HG02642 (cell line): ENCODE results near the gene KIR2DL1.
"Not testable (repeated sequence)": the region's sequence is repeated elsewhere in the genome, so short reads cannot be mapped to it uniquely, and the experiment has no call there.

Experiments used
- ATAC-seq: cut with Tn5 transposase; IDR thresholded peaks from one replicate; pipeline ENCODE4 v1.9.1; 2021; ENCODE audit warnings: mild to moderate bottlenecking; ENCODE audit not compliant: unreplicated experiment, poor library complexity

The KIR2DL1 gene

DNA sequence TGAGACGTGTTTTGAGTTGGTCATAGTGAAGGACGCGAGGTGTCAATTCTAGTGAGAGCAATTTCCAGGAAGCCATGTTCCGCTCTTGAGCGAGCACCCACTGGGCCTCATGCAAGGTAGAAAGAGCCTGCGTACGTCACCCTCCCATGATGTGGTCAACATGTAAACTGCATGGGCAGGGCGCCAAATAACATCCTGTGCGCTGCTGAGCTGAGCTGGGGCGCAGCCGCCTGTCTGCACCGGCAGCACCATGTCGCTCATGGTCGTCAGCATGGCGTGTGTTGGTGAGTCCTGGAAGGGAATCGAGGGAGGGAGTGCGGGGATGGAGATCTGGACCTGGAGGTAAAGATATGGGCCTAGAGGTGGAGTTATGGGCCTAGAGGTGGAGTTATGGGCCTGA is 46.7 kb downstream of the KIR2DL1 start, which contains the start of gene KIR3DL1:
TSS of gene KIR3DL1 (plus strand) at position 218 of the 400 bp plus-strand sequence.
- not testable (repeated sequence) for ATAC-seq

DNA sequence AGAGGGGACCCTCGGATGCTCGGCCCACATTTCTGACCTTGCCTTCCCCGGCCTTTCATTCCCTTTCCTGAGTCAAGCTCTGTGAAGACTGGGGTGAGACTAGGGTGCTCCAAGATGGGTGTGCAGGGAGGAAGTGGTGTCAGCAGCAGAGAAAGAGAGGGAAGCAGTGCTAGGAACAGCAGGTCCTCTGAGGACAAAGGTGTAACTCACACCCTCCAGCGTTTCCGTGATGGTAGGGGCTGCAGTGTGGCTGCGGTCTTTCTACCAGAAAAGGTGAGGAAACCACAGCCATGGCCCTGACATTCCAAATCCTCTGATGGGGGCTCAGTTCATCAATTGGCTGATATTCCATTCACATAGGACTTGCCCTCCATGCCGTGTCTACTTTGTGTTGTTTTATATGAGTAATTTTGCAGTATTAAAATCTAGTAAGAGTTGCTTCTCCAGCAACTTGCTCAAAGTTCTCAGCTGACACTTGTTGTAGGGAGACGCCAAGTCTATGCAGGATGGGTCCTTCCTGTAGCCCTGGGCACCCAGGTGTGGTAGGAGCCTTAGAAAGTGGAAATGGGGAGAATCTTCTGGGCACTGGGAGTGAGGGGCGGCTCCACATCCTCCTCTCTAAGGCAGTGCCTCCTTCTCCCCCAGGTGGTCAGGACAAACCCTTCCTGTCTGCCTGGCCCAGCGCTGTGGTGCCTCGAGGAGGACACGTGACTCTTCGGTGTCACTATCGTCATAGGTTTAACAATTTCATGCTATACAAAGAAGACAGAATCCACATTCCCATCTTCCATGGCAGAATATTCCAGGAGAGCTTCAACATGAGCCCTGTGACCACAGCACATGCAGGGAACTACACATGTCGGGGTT is 48.3 kb downstream of the KIR2DL1 start:
- ATAC-seq, result no peak

DNA sequence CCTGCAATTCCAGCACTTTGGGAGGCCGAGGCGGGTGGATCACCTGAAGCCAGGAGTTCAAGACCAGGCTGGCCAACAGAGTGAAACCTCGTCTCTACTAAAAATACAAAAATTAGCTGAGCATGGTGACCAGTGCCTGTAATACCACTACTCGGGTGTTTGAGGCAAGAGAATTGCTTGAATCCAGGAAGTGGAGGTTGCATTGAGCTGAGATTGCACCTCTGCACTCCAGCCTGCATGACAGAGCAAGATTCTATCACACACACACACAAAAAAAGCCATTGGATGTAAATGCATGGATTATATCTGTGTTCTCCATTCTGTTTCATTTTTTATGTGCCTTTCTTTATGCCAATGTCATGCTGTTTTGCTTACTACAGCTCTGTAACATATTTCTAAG is 54.8 kb downstream of the KIR2DL1 start:
- ATAC-seq, result not testable (repeated sequence)

DNA sequence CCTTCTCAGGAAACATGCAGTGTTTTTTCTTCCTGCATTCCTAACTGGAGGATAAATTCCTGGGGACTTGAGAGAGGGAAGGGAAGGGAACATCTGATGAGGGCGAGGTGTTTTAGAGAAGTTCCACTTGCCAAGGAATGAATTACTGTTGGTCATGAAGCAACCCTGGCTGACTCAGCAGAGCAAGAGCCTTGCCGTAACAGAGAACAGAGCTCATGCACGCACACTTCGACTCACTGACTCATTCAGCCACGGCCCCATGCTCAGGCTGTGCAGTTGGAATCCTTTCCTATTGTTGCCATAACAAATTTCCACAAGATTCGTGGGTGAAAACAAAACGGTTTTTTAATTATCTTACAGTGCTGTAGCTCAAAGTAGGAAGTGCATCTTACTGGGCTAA is 55.7 kb downstream of the KIR2DL1 start:
- ATAC-seq, result not testable (repeated sequence)

DNA sequence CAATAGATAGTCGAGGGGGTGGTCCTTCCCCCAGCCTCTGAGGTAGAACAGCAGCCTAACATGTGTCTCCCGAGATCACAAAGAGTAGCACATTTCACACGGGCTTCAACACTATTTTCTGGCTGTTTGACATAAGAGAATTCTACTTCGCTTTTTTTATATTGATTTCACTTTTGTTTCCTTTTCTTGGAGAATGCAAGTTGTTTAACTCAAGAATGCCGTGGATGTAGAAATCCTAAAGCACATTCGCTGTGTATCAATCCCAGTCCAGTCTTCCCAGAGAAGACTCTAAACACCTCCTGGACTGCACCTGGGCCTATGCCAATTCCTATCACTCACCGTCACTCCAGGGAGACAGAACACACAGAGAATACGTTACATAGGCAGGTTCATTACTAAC is 58.5 kb downstream of the KIR2DL1 start:
- not testable (repeated sequence) for ATAC-seq

DNA sequence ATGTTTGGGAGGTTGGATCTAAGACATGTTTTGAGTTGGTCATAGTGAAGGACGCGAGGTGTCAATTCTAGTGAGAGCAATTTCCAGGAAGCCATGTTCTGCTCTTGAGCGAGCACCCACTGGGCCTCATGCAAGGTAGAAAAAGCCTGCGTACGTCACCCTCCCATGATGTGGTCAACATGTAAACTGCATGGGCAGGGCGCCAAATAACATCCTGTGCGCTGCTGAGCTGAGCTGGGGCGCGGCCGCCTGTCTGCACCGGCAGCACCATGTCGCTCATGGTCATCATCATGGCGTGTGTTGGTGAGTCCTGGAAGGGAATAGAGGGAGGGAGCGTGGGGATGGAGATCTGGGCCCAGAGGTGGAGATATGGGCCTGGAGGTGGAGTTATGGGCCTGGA is 62.9 kb downstream of the KIR2DL1 start, which contains the start of gene KIR2DS4:
TSS of gene KIR2DS4 (plus strand) at position 181 of the 400 bp plus-strand sequence.
- not testable (repeated sequence) for ATAC-seq
